Liver (tissue), 3 donors: ENCODE results near the gene JPH4.
"Not testable (repeated sequence)": the region's sequence is repeated elsewhere in the genome, so short reads cannot be mapped to it uniquely, and the experiment has no call there.

Experiments
- CTCF ChIP-seq: fragments of 150-350 bp; IDR thresholded peaks from 2 replicates; pipeline ENCODE4 v1.5.1; 2017; ENCODE audit warnings: improper control_type of control experiment, low read depth, low read length; ENCODE audit not compliant: missing input control
- EGR1 ChIP-seq, 2 donors: IDR thresholded peaks; 2 replicates each; pipeline ENCODE4 v1.6.1; 2016 to 2018; ENCODE audit warnings: antibody characterized with exemption in 2 of 2, low read depth in 2 of 2
- FOXA1 ChIP-seq: IDR thresholded peaks from 2 replicates; pipeline ENCODE4 v1.6.1; 2016; ENCODE audit warnings: antibody characterized with exemption
- MAX ChIP-seq: IDR thresholded peaks from 2 replicates; pipeline ENCODE4 v1.6.1; 2016; ENCODE audit warnings: antibody characterized with exemption
- TAF1 ChIP-seq: conservative IDR thresholded peaks from 2 replicates; pipeline ENCODE4 v1.6.1; 2016; ENCODE audit warnings: antibody characterized with exemption, mild to moderate bottlenecking
- donor health status: healthy.
- donor health status: healthy.

- TF ChIP-seq CTCF; TAF1; FOXA1; EGR1 (IDR thresholded peaks at IDR 0.05; ENCODE audit: low read depth in 2 of 2); MAX: not testable (repeated sequence)
These were observed 31.0 kb upstream of the JPH4 start for GRCh38 chr14:23609411-23610089.
